SIG-M5 treated with dmso at 0.1 percent for 504 hours (cell line): ENCODE data around the gene PLSCR5.

Source experiments
- DNase-seq: peaks from one replicate; lab custom pipeline; 2025; ENCODE audit not compliant: unreplicated experiment; lab: John Stamatoyannopoulos, UW

The PLSCR5 gene

DNA sequence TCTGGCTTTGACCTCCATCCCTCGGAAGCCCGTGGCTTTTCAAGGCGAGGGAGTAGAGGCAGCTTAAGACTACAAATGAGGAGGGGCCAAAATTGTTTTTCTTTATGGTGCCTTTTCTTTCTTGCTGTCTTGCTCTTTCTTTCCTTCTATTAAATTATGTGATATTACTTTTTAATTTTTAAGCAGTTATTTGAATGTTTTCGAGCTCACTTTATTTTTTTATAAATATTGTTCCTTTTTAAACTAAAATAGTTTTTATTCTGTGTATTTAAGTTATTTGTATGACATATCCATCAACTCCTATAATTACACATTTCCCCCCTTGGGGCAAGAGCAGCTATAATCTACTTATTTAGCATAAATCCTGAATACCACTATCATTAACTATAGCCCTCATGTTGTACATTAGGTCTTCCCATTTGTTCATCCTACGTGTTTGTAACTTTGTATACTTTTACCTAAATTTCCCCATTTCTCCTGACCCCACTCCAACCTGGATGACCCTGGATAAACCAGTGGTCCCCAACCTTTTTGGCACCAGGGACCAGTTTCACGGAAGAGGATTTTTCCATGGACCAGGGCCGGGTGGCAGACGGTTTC, 60.1 kb downstream of the PLSCR5 start:
- no peak for DNase-seq

DNA sequence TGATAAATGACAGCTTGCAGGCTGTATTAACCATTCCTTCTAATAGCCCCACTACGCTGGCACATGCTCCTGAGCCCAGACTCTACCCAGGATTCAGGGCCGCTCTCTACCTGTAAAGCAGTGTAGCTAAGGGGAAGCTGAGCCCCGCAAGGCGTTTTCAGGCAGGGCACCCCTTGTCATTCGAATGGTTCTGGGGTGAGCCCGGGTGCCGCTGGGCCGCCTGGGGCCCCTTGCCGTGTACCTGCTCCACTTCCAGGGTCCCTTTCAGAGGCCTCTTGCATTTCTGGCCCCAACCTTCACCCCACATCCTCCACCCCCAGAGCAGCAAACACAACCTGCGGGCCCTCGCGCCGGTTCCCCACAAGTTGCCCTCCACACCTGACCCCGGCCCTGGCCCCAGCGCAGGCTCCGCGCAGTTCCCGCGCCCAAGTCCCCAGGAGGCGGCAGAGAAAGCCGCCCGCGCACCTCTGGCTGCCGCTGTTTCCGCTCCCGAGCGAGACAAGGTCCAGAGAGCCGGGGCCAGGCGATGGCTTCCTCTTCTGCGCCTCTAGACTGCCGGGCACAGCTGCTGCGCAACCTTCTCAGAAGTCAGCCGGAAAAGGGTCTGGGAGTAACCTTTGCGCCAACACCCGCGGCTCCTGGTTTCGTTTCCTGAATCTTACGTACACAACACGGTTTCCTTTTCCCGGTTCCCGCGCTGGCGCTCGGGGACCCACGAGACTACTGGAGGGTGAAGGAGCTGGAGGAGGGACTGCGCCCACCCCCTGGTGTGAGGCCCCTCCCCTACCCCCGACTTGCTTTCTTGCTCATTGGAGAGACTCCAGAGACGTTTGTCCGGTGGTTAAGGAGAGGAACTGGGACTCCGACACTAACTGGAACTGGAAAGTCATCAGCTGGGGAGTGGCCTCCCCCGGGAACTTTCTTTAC, 60.9 kb downstream of the PLSCR5 start, which contains the start of gene PLSCR1:
Gene PLSCR1 (minus strand): TSS at position 606 of the 927 bp plus-strand sequence. CDS start 8,055 bp downstream, outside the sequence.
- DNase-seq, result peak; percentile 98

DNA sequence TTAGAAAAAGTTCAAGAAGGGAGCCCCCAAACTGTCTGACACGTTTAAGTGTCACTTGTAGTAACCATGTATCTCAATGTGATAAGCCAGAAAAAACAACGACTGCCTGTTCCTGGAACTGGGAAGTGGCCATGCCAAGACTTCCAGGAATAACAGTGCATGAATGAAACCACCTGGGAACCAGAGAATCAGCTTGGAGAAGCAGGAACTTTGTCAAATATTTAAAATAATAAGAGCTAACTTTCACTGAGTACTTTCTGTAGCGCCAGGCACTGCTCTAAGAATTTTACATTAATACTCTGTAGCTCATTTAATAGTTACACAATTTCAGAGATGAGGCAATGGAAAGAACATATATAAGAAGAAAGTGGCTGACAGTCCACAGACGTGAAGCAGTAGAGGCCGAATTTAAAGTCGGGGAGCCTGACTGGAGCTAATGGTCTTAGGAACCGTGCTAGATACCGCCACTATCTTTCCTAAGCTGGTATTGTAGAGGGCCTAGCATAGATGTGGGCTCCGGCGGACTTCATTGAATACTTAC, 61.6 kb downstream of the PLSCR5 start:
- DNase-seq, result peak; percentile 22

GRCh38 chr3:146542978-146543377, 62.2 kb downstream of the PLSCR5 start:
- DNase-seq, result no peak

GRCh38 chr3:146542179-146542578, 63.0 kb downstream of the PLSCR5 start:
- peak; percentile 40 for DNase-seq

DNA sequence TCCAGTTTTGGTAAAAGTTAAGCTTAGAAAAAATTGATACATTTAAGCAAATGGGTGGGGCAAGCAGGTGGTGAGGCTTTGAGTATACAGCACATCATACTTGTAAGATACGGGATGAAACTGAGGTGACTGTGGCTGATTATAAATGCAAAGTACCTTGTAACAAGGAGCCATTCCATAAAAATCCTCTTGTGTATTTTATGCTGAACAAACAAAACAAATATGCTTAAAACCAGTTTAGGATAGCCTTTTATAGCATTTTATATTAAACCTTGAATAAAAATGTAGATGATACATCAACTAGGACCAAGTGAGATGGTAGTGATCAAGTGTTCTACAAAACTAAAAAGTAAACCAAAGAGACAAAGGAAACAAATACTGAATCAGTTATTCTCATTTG, 64.2 kb downstream of the PLSCR5 start:
- no peak for DNase-seq

DNA sequence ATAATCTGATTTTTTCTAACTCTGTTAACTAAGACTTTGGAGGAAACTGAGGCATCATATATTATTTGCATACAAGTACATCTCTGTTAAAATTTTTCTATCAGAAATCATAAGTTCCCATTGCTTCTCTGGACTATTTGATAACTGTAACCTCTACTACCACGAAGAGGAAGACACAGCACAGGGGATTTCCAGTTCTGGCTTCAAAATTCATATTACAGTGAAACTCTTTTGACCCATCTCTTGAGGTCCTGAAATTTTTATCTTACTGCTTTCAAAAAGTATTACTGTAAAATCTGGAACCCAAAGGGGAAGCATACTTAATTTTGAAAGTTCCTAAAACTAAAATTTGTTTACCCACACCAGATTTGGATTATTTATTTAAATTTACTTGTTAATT, 64.9 kb downstream of the PLSCR5 start:
- no peak for DNase-seq

GRCh38 chr3:146539315-146539714, 65.8 kb downstream of the PLSCR5 start:
- no peak for DNase-seq

- DNase-seq, result no peak
Observed at GRCh38 chr3:146537603-146538002, 67.5 kb downstream of the PLSCR5 start.

DNA sequence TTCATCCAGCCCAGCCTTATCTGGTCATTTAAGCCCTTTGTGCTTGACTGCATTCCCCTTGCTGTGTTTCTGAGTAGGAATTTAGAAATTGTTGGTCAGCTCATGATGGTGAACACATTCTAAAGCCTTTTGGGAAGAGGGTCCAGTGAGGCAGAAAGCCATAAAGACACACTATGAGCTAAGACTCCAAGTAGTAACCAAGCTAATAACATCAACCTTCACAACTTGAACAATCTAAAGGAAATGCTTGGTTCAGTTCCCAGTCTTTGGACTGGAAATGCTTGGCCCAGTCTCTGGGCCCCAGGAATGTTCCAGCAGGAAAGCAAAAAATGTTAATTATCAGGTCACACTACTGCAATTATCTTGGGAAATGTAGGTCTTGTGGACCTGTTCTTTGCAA, 68.5 kb downstream of the PLSCR5 start:
- no peak for DNase-seq
